ENCODE measurements around the gene ADRB1. TPM values are rescaled to one million over a fixed set of nuclear protein-coding genes. Genes with fewer than 3 reads are reported as not detected.

Gene ADRB1
- polyA plus RNA-seq, 1 of the 3 experiments (the other 2 are of a cell fraction), result not detected

- CTCF ChIA-PET, result interaction anchor here (0.6 kb wide), 1 partner anchor 494 kb away, joined by 3 read pairs; no protein-coding TSS in a partner anchor
Measured at GRCh38 chr10:113997428-113997827, 46.2 kb upstream of the ADRB1 start.

More at GRCh38 chr10:113997428-113997827, 46.2 kb upstream of the ADRB1 start:
- Histone ChIP-seq H3K9me2 (no peaks in the 10 kb centered on the region), H3K4me3 (ENCODE audit: low read depth in 2 of 2, low read length in 1 of 2) (no peak overlapping the region), H3K4me1 (ENCODE audit: control insufficient read depth in 1 of 2, insufficient read depth in 2 of 2, low read depth in 1 of 2, low read length in 1 of 2) (no peaks in the 10 kb centered on the region), H3F3A (replicated peaks; ENCODE audit: insufficient read depth) (no peaks in the 10 kb centered on the region), H3K36me3 (replicated peaks in 1 of 2; ENCODE audit: control insufficient read depth in 1 of 2, insufficient read depth in 2 of 2, low read length in 1 of 2) (no peaks in the 10 kb centered on the region), H4K20me1 (ENCODE audit: insufficient read depth) (no peaks in the 10 kb centered on the region), H2AFZ (ENCODE audit: low read depth) (no peak overlapping the region), H3K79me2 (ENCODE audit: insufficient read depth) (no peaks in the 10 kb centered on the region), H3K4me2 (no peak overlapping the region), H3K9me3 (no peaks in the 10 kb centered on the region), H3K27ac (ENCODE audit: low read depth in 2 of 2, low read length in 1 of 2) (no peak overlapping the region), H3K27me3 (ENCODE audit: insufficient read depth) (no peaks in the 10 kb centered on the region; the same call in 1 of the 2 replicates), H3K9ac (no peak overlapping the region)
- TF ChIP-seq USF1 (IDR thresholded peaks at IDR 0.05; ENCODE audit: borderline replicate concordance, low read depth) (no peak), ZBTB33 (IDR thresholded peaks at IDR 0.05; ENCODE audit: borderline replicate concordance, low read depth) (no peak), IRF3 (IDR thresholded peaks at IDR 0.05; ENCODE audit: low read depth, low read length) (no peak), RAD21 (IDR thresholded peaks at IDR 0.05; ENCODE audit: low read length) (no peak), RCOR1 (IDR thresholded peaks at IDR 0.05; ENCODE audit: low read length) (no peak), JUND (IDR thresholded peaks at IDR 0.05) (no peak), SIN3A (IDR thresholded peaks at IDR 0.05; ENCODE audit: borderline replicate concordance, low read depth, low read length) (no peak), YY1 (IDR thresholded peaks at IDR 0.05; ENCODE audit: low read depth) (no peak), NFIC (IDR thresholded peaks at IDR 0.05; ENCODE audit: borderline replicate concordance) (no peak), PBX3 (IDR thresholded peaks at IDR 0.05) (no peak), MAX (IDR thresholded peaks at IDR 0.05; ENCODE audit: low read depth) (no peak), RFX5 (IDR thresholded peaks at IDR 0.05; ENCODE audit: low read length) (no peak), MXI1 (IDR thresholded peaks at IDR 0.05; ENCODE audit: low read depth, low read length) (no peak), EZH2phosphoT487 (IDR thresholded peaks at IDR 0.05; ENCODE audit: borderline replicate concordance, low read depth) (no peak), MEF2A (IDR thresholded peaks at IDR 0.05; ENCODE audit: borderline replicate concordance, low read depth) (no peak), FOXJ3 (CRISPR knock-in tag; IDR thresholded peaks at IDR 0.05) (no peak), ELF1 (IDR thresholded peaks at IDR 0.05) (no peak), FOXM1 (IDR thresholded peaks at IDR 0.05; ENCODE audit: low read depth) (no peak)
- WGBS (ENCODE audit: low lambda C conversion rate), result 53% methylated on average over 8 of the region's 8 CpGs
- POLR2A ChIA-PET, result no interaction called here
- DNase-seq, result no peak

Measured in SK-N-SH (cell line).